GM21381 (cell line): Measurements from ENCODE around the gene BABAM2.
A peak's percentile ranks its signal among the peaks of the same experiment; 100 is the strongest.
"Not testable (repeated sequence)": the region's sequence is repeated elsewhere in the genome, so short reads cannot be mapped to it uniquely, and the experiment has no call there.

Experiments
- ATAC-seq: cut with Tn5 transposase; IDR thresholded peaks from one replicate; pipeline ENCODE4 v1.9.1; 2021; ENCODE audit warnings: mild to moderate bottlenecking, moderate library complexity; ENCODE audit not compliant: unreplicated experiment

The BABAM2 gene

DNA sequence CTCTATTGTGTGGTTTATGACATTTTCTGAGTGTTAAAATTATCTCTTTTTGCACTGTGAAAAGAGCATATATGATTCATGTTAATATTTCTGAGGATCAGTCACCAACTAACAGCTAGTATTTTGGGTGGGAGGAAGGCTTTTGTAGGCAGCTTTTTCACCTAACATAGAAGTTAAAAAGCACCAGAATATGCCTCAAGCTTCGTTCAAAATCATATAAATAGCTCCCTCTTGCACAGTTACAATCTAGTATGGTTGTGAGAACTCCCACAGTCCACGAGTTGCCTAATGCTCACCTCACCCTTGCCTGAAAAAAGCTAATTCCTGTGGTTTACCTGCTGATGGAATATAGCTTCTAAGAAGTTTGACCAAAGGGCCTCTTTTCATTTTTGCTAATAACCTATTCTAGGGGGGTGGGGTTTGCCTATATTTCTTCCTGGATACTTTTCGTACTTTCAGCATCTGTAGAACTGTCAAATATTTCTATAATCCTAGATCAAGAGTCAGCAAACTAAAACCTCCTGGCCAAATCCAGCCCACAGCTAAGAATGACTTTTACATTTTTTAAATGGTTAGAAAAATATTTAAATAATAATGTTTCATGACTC, 335.0 kb downstream of the BABAM2 start:
- ATAC-seq = no peak

DNA sequence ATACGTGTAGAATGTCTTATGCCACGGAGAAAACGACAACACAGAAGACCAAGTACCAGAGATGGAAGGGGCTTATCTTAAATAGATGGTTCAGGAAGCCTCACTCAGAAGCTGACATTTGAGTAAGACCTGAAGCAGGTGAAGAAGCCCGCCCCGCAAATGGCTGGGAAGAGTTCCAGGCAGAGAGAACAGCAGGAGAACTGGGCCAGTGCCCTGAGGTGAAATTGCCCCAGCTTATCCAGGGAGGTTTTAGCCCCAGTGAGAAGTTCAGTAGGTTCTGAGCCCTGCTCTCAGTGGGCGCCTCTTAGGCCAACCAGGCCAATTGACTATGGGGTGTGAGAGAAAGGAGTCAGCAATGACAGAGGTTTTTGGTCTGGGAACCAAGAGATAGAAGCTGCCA, 336.0 kb downstream of the BABAM2 start:
- no peak for ATAC-seq

DNA sequence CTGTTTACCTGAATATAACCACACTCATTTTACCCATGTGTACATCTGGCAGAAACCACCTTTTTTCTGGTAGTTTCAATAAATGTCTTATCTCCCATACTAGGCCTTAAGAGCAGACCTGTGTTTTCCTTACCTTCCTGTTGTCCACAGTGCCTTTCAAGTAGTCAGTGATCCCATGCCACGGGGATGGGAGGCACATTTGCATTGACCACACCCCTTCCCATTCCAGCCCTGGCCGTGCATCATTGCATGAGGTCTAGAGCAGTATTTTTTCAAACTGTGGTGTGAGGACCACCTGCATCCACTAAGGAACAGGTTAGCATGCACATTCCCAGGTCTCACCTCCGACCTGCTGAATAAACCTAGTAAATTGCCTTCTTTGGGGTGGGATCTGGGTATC, 337.0 kb downstream of the BABAM2 start:
- ATAC-seq = no peak

DNA sequence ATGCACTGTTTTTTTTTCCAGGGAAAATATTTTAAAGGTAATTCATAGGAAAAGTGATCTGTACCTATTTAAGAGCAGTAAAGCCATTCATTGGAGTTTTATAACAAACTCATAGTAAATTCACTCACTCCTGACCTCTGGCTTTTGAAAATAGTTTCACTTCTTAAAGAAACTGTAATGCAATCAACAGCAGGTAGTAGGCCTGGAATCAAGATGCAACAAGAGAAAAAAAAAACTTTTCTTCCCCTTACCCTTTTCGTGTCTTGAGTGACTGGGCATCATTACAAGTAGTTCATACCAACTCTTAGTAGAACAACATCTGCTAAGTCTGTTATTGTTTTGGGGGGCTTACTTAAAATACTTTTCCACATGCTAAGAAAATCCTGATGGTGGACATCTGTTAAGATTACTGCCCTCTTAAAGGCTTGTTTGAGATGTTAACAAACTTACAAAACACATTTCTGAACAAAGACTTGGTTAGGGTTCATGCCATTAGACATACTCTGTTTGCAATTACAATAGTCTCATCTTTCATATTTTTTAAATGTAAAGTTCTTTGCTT, 338.0 kb downstream of the BABAM2 start:
- ATAC-seq = no peak

DNA sequence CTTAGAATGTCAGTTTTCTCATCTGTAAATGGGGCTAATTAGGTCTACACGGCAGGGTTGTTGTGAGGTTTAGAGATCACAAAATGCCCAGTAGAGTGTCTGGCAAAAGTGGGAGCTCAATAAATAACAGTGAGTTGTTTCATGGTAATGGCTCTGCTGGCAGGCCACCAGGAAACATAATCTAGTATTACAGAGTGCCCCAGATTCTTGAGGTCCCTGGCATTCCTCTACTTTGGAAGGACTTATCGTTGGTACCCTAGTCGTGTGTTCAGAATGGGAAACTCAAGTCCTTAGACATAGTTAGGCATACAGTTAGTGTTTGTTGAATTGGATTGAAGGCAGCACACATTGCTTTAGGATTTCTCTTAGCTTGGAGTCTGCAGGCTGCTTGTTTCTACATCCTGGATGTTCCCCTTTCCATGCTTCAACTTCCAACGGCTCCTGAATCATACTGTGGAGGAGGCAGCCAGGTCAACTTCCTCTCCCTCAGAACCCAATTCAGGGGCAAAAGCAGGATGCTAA, 340.6 kb downstream of the BABAM2 start:
- ATAC-seq = no peak

DNA sequence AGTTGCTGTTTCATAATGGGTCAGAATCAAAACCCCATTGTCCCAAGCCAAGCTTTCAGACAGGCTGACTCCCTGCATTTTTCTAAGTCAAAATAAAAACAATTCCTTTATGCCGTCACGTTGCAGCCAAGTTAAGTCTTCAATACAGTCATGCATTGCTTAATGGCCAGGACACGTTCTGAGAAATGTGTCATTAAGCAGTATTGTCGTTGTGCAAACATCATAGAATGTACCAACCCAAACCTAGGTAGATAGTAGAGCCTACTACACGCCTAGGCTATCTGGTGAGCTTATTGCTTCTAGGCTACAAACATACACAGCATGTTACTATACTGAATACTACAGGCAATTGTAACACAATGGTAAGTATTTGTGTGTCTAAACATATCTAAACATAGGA, 341.8 kb downstream of the BABAM2 start:
- ATAC-seq = no peak

DNA sequence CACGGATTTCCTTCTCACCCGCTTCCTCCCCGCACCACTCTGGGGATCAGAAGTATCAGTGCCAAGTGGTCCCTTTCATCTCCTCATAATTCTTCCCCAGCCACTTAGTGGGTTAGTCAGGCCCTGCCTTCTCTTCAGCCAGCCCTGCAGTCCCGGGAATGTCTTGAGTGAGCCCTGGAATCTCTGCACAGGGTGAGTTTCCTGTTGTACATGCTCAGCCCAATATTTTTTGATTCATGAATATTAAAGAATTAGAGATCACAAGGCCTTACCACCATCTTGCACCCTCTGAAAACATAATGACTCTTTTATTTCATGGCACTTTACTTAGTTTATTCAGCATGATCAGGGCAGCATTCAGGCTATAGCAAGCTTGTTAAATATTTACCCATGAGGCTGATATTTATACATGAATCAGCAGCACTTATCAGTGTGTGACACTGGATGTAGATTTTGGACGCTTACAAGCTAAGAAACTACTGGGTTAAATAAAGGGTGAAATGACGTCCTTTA, 342.7 kb downstream of the BABAM2 start:
- ATAC-seq = no peak

DNA sequence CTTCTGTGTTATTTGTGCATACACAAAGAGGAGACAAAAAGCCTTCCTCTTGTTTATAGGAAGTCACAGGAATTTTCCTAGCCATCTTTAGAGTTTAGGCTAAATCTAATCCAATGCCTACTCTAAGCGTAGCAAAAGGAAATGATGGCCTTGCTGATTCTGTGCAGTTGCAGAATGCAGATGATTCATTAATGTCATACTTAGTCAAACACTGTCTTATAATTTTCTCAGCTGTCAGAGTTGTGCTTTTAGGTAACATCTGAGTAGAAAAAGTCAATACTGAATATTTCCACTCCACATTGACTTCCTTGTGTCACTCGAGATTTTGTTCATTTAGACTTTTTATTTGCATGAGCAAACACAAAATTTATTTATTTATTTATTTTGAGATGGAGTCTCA, 344.3 kb downstream of the BABAM2 start:
- ATAC-seq = no peak

DNA sequence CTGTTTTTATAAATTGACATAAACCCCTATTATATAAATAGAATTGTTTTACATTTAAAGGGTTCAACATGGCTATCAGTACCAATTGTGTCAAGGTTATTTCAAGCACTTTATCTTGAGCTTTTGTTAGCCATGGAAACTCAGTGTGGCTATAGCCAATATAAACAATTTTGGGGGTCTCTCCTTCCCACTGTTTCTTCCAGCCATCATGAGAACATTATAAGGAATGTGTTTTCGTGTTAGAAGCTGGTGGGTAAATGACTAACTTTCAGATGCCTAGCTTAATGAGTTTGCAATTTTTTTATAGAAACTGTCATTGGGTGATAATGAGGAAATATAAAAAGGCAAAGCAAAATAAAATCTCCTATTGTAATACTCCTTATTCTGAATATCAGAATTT, 348.7 kb downstream of the BABAM2 start:
- ATAC-seq = no peak

DNA sequence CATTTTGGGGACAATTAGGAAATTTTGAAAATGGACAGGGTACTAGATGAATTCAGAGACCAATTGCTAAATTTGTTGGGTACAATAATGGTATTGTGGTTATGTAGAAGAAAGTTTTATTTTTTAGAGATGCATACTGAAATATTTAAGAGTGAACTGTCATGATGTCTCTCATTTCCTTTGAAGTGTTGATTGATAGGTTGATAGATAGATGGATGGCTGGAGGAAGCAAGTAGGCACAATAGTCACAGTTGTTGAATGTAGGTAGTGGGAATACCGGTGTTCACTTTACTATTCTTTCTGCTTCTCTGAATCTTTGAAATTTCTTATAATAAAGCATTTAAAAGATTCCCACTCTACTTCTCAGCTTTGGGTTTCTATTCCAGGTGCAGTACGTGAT, 350.4 kb downstream of the BABAM2 start:
- ATAC-seq = no peak

DNA sequence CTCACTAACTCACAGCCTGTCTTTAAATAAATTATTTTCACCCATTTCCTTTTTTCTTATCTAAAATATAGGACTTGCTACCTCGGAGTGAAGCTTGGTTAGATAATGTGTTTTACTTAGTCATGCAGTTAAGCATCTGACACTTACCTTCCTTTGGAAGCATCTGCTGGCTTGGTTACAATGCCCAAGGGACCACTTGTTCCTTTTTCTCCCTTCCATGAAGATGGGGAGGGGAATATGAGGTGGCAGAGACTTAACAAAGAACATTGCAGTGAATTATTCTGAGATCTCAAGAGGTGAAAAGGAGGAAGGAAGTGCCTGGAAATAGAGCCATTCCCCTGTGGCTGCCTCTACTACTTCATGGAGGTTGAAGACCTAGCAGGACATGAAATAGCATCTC, 356.8 kb downstream of the BABAM2 start:
- ATAC-seq = no peak

DNA sequence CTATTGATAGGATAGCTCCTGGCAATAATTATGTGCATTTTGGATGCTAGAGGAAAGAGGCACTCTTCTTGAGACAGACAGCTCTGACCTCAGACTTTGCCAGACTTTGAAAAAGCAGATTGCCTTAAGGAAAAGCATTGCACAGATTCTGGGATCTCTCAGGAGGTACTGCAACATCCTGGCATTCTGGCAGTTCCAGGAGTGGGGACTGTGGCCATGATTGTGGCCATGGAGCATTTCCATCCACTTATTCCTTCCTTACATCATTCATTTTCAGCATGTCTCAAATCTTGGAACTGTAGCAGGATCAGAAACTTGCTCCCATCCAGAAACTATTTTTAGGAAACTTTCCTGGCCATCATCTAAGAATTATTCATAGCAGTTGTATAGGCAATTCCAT, 357.2 kb downstream of the BABAM2 start:
- no peak for ATAC-seq

DNA sequence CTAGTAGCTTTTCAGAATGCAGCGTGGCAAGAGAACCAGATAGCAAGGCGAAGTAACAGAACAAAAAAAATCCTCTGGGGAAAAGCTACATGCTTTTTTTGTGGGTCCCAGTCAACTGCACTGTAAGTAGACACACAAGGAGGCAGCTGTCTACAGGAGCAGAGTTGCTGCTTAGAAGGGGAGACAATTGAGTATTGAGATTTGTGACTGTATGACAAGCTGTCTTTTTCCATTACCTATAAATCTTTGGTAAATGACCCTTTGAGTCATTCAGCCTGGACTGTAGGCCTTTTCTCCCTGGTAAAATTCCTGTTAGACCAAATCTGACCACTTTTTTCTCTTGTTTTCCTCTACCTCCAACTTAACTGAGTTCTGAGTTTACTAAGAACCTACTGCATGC, 358.0 kb downstream of the BABAM2 start:
- no peak for ATAC-seq

DNA sequence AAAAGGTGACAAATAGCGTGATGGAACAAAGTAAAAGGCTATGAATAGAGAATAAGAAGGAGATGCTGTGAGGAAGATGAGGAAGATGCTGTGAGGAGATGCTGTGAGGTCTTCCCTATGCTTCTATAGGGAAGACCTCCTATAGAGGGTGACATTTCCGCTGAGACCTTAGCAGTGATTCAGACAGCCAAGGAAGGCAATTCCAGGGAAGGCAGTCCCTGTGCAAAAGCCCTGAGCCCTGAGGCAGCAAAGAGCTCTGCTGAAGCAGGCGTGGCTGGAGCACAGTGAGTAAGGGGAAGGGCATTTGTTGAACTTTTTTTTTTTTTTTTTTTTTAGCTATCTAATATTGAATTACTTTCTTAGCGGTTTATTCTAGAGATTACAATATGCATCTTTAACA, 359.5 kb downstream of the BABAM2 start:
- ATAC-seq = no peak

DNA sequence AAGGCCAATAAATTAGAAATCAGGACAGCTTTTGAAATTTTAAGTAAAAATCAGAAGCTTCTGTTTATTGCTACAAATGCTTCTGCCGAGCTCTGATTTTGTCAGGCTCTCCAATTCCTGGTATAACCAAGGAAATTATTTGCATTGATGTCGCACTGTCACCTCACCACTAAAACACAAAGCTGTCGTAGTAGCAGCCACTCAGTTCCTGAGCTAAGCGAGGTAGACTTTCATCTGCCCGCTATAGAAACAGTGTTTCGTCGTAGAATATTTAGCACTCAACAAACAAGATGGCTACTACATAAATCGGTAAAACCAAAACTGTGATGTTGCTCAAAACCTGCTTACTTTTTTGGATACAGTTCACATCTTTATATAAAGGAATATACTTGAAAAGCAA, 360.8 kb downstream of the BABAM2 start:
- ATAC-seq = no peak

DNA sequence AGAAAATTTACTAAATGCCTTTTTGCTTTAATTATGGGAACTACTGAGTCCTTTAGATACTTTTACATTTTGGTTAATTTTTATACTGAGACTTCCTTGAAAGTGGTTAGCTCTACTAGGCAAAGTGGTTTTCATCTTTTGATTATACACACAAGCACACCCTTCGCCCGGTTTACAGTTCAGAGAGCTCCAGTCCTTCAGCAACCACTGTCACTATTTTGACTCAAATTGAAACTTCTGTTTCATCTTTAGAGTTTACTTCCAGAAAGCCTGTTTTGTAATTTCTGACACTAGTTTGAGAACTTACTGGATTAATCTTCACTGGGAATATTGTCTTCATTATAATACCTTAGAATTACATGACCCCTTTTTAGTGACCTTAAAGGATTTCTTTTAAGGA, 361.8 kb downstream of the BABAM2 start:
- peak; percentile 89 for ATAC-seq

DNA sequence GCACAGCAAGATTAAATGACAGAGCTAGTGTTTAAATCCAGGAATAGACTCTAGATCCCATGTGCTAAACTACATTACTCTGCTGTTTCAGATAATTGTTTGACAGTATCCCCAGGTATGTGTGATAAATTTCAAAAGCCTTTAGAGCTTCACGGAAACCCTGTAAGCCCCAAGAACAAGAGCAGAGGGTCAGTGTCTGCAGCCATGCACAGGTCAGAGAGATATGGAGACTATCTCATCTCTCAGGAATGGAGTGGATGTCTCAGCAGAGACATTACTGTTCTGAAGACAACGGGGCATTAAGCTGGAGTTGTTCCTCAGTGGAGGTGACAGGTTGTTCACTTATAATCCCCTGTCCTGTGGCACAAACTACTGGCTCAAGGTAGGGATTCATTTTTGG, 363.0 kb downstream of the BABAM2 start:
- ATAC-seq = no peak

DNA sequence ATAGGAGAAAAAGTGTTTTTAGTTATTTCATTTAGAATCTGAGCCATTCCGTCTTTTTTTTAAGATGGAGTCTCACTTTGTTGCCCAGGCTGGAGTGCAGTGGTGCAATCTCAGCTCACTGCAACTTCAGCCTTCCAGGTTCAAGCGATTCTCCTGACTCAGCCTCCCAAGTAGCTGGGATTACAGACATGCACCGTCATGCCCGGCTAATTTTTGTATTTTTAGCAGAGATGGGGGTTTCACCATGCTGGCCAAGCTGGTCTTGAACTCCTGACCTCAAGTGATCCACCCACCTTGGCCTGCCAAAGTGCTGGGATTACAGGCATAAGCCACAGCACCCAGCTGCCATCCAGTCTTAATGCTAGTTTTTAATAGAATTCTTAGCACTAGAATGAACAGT, 364.7 kb downstream of the BABAM2 start:
- ATAC-seq = not testable (repeated sequence)

DNA sequence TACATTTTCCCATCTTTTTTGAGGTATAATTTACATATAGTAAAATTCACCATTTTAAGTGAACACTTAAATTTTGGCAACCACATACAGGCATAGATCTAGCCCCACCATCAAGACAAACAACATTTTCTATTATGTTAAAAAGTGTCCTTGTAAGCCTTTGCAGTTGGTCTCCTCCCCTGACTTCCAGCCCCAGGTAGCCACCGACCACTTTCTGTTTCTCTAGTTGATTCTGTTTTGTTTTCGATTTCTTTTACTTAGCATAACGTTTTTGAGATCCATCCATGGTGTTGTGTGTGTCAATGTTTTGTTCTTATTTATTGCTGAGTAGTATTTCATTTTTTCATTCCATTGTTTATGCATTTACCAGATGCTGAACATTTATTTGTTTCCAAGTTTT, 366.7 kb downstream of the BABAM2 start:
- no peak for ATAC-seq

DNA sequence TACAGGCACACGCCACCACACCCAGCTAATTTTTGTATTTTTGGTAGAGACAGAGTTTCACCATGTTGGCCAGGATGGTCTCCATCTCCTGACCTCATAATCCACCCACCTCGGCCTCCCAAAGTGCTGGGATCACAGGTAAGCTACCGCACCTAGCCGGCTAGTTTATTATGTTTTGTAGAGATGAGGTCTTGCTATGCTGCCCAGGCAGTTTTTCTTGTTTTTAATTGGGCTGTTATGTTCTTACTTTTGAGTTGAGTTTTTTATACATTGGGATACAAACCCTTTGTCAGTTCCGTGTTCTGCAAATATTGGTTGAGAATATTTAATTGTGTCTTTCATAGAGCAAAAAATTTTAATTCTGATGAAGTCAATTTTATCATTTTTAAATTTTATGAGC, 368.7 kb downstream of the BABAM2 start:
- ATAC-seq = not testable (repeated sequence)

DNA sequence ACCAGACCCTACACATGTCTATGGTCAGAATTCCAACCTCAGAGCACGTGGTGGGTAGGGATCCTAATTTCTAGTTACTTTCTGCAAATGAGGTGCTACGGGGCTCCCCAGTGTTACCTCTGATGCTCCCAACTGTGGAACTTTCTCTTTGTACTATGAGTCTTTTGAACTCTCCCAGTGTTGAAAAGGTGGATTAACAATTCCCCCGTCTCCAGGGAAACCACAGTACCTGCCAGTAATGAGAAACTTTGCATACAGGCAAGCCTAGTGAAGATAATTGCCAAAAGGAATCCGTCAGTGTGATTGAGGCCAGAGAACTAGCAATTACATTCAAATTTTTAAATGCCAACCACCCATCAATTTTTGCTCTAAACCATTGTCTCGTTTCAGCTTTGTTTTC, 373.2 kb downstream of the BABAM2 start:
- ATAC-seq = no peak

DNA sequence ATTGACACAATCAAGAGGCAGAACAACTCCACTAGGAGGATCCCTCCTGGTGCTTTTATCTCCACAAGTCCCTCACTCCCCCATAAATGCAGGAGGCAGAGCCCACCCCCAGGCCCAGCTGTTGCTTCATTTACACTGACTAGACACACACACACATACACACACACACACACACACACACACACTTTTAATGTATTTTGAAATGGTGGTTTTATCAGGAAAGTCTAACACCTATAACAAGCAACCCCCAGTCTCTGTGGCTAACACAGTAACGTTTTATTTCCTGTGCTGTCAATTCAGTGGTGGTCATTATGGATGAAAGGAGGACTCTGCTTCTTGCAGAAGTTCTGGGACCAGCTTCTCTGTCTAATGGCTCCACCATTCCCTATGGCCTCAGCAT, 376.8 kb downstream of the BABAM2 start:
- ATAC-seq = no peak

DNA sequence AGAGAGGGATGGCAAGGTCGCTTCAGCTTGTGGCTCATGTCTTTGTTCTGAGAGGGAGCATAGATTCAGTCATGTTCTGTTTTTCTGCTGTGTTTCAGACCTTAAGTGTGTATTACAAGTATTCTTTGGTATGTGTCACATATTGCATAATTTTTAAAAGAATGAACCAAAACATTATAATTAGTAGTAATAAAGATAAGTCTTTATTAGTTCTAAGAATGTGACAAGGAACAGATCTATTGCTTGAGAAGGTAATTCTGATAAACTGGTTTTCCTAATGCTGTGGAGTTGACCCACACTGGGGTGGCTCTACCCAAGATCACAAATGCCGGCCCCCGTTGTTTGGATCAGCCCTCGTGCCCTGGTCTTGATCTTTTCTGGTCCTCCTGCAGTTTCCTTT, 377.9 kb downstream of the BABAM2 start:
- no peak for ATAC-seq
